Stimulated activated CD4-positive, alpha-beta T cell treated with anti-CD3 and anti-CD28 coated beads, TNF-alpha, amount 100 ng/mL, for 1 hour (primary cell): ENCODE measurements around the gene PPP6R1.
A peak's percentile ranks its signal among the peaks of the same experiment; 100 is the strongest.

Experiments used
- DNase-seq, 3 donors: peaks; one replicate each; pipeline ENCODE4 v3.0.0-alpha.2; 2020; ENCODE audit warnings: low read depth in 3 of 3, low spot score in 1 of 3

Gene PPP6R1

DNA sequence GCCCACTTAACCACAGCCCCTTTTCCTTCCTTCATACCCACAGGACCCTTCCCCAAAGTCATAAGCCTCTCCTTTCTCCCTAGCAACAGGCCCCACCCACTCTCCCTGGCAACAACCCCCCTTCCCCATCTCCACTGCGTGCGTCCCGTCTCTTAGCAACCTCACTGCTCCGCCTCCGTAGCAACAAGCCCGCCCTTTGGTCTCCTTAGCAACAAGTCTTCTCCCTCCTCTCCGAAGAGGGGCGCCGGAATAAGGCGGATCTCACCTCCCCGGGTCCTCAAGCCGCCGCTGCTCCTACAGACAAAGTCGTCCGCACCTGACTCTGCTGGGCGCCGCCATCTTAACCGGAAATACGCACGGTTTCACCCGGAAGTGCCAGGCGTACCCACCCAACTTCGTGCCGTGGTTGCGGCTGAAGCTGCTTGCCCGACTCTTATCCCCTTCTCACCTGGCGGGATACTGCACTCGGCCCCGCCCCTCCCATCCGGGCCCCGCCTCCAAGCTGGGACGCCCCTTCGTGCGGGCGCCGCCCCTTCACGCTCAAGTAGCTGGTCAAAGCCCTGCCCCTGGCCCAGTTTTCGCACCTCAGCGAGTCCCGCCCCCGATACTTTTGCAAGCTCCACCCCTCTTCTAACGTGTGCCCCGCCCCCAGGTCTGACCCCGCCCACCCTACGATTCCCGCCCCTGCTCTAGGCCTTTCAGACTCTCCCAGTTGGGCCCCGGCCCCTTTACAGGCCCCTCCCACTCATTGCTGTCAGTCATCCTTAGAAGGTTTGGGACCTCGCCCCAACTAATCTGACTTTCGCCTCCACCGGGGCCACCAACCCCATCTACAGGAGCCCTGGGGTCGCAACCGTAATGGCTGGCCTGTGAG is 21.2 kb upstream of the PPP6R1 start, which contains the start of gene HSPBP1:
TSS of gene HSPBP1 (minus strand) at position 341 of the 874 bp plus-strand sequence. CDS start 502 bp downstream, outside the sequence.
- peak; percentile 85 to 93 (median 88) for DNase-seq

GRCh38 chr19:55279340-55279739 is 20.5 kb upstream of the PPP6R1 start:
- no peak for DNase-seq

GRCh38 chr19:55278391-55279135 is 19.7 kb upstream of the PPP6R1 start:
- no peak for DNase-seq

DNA sequence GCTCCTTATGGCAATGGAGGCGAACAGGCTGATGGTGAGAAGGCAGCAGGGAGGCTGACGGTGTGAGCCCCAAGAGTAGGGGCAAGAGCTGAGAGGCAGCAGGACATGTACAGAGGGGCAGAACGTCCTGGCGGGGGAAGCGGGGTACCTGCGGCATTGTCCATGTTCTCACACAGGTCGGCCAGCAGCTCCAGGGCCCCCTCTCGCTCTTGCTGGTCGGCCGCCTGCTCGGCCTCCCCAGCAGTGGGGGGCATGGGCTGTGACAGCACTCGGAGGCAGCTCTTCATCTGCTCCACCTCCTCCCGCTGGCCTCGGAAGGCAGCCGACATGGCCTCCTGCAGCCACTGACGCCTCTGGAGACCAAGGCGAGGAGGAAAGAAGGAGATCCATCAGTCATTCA is 18.7 kb upstream of the PPP6R1 start:
- DNase-seq: no peak

DNA sequence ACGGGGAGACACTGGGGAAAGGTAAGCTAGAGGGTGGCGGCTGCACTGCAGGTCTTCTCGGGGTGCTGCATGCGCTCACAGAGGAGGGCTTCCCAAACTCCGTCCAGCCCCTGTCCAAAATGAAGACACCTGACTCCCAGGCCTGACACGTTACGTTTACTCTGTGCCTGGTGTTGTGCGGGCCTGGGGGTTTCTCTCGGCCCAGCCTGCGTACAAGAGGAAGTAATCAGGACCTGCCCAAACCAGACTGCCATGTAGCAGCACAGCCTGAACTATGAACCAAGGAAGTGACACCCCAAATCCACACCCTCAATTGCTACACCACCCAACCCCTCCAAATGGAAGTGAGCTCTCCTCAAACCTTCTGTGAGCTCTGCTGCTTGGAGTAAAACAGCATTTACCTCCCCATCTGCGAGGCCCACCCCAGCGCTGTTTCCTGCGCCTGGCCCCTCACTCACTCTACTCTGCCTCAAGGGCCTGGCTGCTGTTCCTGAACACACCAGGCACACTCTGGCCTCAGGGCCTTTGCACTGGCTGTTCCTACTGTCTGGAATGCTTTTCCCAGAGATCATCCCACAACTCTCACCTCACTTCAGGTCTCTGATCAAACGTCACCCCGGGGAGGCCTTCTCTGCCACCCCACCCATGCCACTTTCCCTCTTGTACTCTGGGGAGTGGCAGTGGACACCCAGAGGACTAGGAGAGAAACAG is 18.1 kb upstream of the PPP6R1 start:
- no peak for DNase-seq

DNA sequence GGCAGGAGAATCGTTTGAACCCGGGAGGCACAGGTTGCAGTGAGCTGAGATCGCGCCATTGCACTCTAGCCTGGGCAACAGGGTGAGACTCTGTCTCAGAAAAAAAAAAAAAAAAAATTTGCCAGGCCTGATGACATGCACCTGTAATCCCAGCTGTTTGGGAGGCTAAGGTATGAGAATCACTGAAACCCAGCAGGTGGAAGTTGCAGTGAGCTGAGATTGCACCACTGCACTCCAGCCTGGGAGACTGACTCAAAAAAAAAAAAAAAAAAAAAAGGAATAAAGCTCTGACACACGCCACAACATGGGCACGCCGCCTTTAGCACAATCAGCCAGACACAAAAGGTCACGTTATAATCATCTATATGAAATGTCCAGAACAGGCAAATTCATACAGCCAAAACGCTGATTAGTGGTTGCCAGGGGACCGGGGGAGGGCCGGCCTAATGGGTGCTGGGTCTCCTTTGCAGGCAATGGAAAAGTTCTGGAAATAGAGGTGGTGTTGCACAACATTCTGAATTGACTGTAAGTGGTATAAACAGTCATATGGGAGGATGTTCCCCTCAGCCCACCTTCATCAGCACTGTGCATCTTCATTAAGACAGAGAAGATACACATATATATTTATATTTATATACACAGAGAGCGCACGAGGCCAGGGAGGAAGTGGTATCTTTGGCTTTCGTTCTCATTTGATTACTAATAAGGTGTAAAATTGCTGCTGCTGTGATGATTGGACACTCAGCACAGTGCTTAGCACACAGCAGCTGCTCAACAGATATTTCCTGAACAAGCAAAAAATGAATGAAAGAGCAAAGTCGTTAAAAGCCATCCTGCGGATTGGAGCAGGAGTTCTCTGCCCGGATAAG is 17.3 kb upstream of the PPP6R1 start:
- DNase-seq: no peak

GRCh38 chr19:55273978-55274707 is 15.3 kb upstream of the PPP6R1 start:
- no peak for DNase-seq

DNA sequence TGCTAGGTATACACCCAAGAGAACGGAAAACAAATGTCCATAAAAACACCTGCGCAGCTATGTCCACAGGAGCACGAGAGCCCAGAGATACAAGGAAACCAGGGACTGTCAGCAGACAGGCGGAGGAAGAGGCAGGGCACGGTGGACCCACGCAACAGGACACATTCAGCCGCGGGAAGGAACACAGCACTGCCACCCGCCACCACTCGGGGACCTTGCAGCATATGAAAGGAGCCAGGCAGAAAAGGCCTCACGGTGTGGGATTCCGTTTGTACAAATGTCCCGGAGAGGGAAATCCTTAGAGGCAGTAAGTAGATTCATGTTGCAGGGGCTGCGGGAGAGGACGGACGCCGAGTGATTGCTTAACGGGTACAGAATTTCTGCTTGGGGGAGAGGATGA is 13.3 kb upstream of the PPP6R1 start:
- DNase-seq: no peak

- DNase-seq: no peak
Measured at GRCh38 chr19:55270172-55270942, 11.5 kb upstream of the PPP6R1 start.

- no peak for DNase-seq
Measured at GRCh38 chr19:55269299-55269698, 10.5 kb upstream of the PPP6R1 start.

DNA sequence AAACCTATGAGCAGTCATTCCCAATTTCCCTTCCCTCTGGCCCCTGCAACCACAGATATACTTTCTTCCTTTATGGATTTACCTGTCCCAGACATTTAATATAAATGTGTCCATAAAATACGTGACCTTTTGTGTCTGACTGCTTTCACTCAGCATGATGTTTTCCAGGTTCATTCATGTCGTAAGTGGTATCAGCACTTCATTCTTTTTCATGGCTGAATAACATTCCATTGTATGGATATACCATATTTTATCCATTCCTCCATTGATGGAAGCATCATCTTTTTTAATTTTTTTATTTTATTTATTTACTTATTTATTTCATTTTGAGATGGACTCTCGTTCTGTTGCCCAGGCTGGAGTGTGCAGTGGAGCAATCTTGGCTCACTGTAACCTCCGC is 8.0 kb upstream of the PPP6R1 start:
- no peak for DNase-seq

- DNase-seq: no peak
Measured at GRCh38 chr19:55266404-55266803, 7.6 kb upstream of the PPP6R1 start.

DNA sequence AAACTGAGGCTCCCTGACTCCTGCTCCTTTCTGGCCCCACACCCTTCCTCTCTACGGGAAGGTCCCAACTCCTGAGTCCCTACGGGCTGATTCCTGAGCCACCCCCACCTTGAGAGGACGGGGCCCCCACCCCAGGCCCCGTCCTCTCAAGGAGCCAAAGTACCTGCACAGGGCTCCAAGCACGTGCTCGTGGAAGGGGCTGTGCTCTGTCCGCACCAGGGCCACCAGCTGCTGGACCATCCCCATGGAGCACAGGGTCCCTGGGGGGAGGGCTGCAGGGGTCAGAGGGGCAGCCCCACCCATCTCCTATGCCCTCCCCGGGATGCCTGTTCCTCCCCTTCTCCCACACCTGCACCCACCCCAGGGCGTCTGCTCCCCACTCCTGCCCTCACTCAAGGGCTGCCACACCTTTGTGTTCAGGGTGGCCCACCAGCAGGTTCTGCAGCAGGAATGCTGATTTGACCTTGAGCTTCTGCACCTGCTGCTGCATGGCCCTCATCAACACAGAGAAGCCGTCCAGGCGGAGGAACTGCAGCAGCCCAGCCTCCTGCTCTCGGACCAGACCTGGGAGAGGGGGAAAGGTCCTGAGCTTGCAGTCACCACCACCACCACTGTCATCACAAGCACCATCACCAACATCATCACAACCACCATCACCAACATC is 7.0 kb upstream of the PPP6R1 start:
- DNase-seq: no peak

- DNase-seq: no peak
Measured at GRCh38 chr19:55265173-55265572, 6.4 kb upstream of the PPP6R1 start.

GRCh38 chr19:55264531-55264930 is 5.7 kb upstream of the PPP6R1 start:
- no peak for DNase-seq

DNA sequence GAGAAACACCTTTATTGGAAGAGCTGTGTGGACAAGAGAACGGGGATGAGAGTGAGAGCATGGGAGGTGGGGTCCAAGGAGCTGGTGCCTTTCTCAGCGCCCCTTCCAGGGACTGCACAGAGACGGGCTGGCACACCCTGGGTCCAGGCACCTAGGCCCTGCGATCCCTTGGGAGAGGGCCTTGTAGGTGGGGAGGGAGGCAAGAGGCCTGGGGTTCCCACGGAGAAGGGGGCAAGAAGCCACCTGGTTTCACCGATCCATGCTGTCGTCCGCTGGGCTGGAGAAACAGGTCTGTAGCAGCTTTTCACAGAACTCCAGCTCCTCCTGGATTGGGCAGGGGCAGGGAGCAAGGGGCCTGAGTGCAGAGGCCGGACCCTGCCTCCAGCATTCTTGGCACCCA is 3.5 kb upstream of the PPP6R1 start:
- no peak for DNase-seq

GRCh38 chr19:55261671-55262126 is 2.9 kb upstream of the PPP6R1 start:
- no peak for DNase-seq

DNA sequence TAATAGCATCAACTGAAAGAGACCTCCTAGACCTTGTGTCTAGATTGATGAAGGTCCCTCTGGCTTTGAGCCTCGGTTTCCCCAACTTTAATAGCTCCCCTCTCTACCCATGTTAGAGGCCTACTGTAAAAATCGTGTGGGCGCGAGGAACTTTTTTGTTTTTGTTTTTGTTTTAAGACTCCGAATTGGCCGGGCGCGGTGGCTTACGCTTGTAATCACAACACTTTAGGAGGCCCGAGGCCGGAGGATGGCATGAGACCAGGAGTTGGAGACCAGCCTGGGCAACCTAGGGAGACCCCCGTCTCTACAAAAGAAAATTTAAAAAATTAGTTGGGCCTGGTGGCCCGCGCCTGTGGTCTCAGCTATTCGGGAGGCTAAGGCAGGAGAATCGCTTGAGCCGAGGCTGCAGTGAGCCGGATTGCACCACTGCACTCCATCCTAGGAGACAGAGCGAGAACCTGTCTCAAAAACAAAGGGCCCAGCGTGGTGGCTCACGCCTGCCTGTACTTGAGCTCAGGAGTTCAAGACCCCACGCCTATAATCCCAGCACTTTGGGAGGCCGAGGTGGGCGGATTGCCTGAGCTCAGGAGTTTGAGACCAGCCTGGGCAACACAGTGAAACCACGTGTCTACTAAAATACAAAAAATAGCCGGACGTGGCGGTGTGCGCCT is 858 bp upstream of the PPP6R1 start:
- no peak for DNase-seq
